Neural cell (in vitro differentiated cells): Measurements from ENCODE around the gene SEL1L3. TPM values are rescaled to one million over a fixed set of nuclear protein-coding genes. Genes with fewer than 3 reads are reported as not detected.
"Not testable (repeated sequence)": the region's sequence is repeated elsewhere in the genome, so short reads cannot be mapped to it uniquely, and the experiment has no call there.

Experiments
- H2AFZ ChIP-seq: fragments of 200-600, 300-800 bp; sonication (generic), shearing (Covaris generic); 2 replicates; pipeline ENCODE4 v1.6.0; 2014; ENCODE audit warnings: low read depth, mild to moderate bottlenecking, antibody characterized with exemption, low read length, moderate library complexity
- H3F3A ChIP-seq: fragments of 200-600 bp; shearing (Covaris generic); 2 replicates; pipeline ENCODE4 v1.6.1; 2016; ENCODE audit warnings: mild to moderate bottlenecking, moderate library complexity, mixed read lengths, antibody characterized with exemption, low read length; ENCODE audit not compliant: insufficient read depth, poor library complexity, severe bottlenecking
- H3K27ac ChIP-seq: fragments of 200-600, 300-800 bp; sonication (generic), shearing (Covaris generic); 2 replicates; pipeline ENCODE4 v1.5.1; 2014; ENCODE audit warnings: mild to moderate bottlenecking, low read length, moderate library complexity
- H3K27me3 ChIP-seq: fragments of 300-800, 200-600 bp; sonication (generic), shearing (Covaris generic); 2 replicates; pipeline ENCODE4 v1.6.0; 2014; ENCODE audit warnings: mild to moderate bottlenecking, low read depth, low read length, moderate library complexity; ENCODE audit not compliant: insufficient read depth
- H3K36me3 ChIP-seq: fragments of 300-800, 200-600 bp; sonication (generic), shearing (Covaris generic); 2 replicates; pipeline ENCODE4 v1.5.1; 2014; ENCODE audit warnings: mild to moderate bottlenecking, antibody characterized with exemption, low read length, moderate library complexity; ENCODE audit not compliant: insufficient read depth
- H3K4me2 ChIP-seq: fragments of 300-800, 200-600 bp; sonication (generic), shearing (Covaris generic); 2 replicates; pipeline ENCODE4 v1.6.0; 2014; ENCODE audit warnings: mild to moderate bottlenecking, low read length
- H3K4me3 ChIP-seq: fragments of 300-800, 200-600 bp; sonication (generic), shearing (Covaris generic); 2 replicates; pipeline ENCODE4 v1.5.1; 2014; ENCODE audit warnings: mild to moderate bottlenecking, low read length, moderate library complexity
- H3K79me2 ChIP-seq: fragments of 200-600 bp; shearing (Covaris generic); replicated peaks from 2 replicates; pipeline ENCODE4 v1.6.0; 2014; ENCODE audit warnings: mild to moderate bottlenecking, low read length, moderate library complexity; ENCODE audit not compliant: insufficient read depth
- H3K9ac ChIP-seq: fragments of 300-800, 200-600 bp; sonication (generic), shearing (Covaris generic); 2 replicates; pipeline ENCODE4 v1.6.1; 2016; ENCODE audit warnings: mild to moderate bottlenecking, low read length, mixed read lengths
- H3K9me2 ChIP-seq: fragments of 200-600 bp; shearing (Covaris generic); 2 replicates; pipeline ENCODE4 v1.6.1; 2016; ENCODE audit warnings: mild to moderate bottlenecking, low read length, mixed read lengths; ENCODE audit not compliant: insufficient read depth
- H3K9me3 ChIP-seq: fragments of 200-600, 300-800 bp; sonication (generic), shearing (Covaris generic); 2 replicates; pipeline ENCODE4 v1.6.1; 2016; ENCODE audit warnings: mild to moderate bottlenecking, mixed run types, low read length, moderate library complexity, mixed read lengths
- H4K20me1 ChIP-seq: fragments of 200-600 bp; shearing (Covaris generic); 2 replicates; pipeline ENCODE4 v1.6.1; 2016; ENCODE audit warnings: mild to moderate bottlenecking, mixed run types; ENCODE audit not compliant: insufficient read depth
- EP300 ChIP-seq: fragments of 450-650 bp; conservative IDR thresholded peaks from 2 replicates; pipeline ENCODE4 v1.6.1; 2014; ENCODE audit warnings: antibody characterized with exemption, mild to moderate bottlenecking, moderate library complexity; ENCODE audit not compliant: poor library complexity, severe bottlenecking
- EZH2 ChIP-seq: fragments of 200-600, 300-800 bp; shearing (Covaris generic), sonication (generic); IDR thresholded peaks from 2 replicates; pipeline ENCODE4 v1.6.1; 2014; ENCODE audit warnings: antibody characterized with exemption, low read length, borderline replicate concordance, mild to moderate bottlenecking; ENCODE audit not compliant: insufficient read depth, poor library complexity, severe bottlenecking
- MXI1 ChIP-seq: fragments of 450-650 bp; conservative IDR thresholded peaks from 2 replicates; pipeline ENCODE4 v1.6.1; 2014; ENCODE audit warnings: antibody characterized with exemption, mild to moderate bottlenecking; ENCODE audit not compliant: poor library complexity, severe bottlenecking
- POLR2AphosphoS5 ChIP-seq: IDR thresholded peaks from 2 replicates; pipeline ENCODE4 v1.6.1; 2012
- RAD21 ChIP-seq: fragments of 450-650 bp; conservative IDR thresholded peaks from 2 replicates; pipeline ENCODE4 v1.6.1; 2014; ENCODE audit warnings: antibody characterized with exemption, mild to moderate bottlenecking, moderate library complexity
- SMC3 ChIP-seq: fragments of 450-650 bp; conservative IDR thresholded peaks from 2 replicates; pipeline ENCODE4 v1.6.1; 2014; ENCODE audit warnings: antibody characterized with exemption, mild to moderate bottlenecking, moderate library complexity; ENCODE audit not compliant: poor library complexity
- TAF1 ChIP-seq: IDR thresholded peaks from 2 replicates; pipeline ENCODE4 v1.6.1; 2012; ENCODE audit warnings: low read depth
- polyA plus RNA-seq: library from polyadenylated mRNA; depleted of rRNA; stranded (reverse); fragments of >200 nt; gene quantifications from 2 replicates; pipeline ENCODE4 v1.2.3, GENCODE V29; 2014
- TF ChIP-seq, protein P1 (sequence below): fragments of 450-650 bp; IDR thresholded peaks from 2 replicates; pipeline ENCODE4 v1.5.1; 2014; ENCODE audit warnings: antibody characterized with exemption, mild to moderate bottlenecking, moderate library complexity; ENCODE audit not compliant: poor library complexity, severe bottlenecking
- TF ChIP-seq, protein P2 (sequence below): IDR thresholded peaks from 2 replicates; pipeline ENCODE4 v1.6.1; 2012; ENCODE audit warnings: borderline replicate concordance

SEL1L3 gene
- polyA plus RNA-seq, 1 donor from 2014 or later: 2.0 TPM

DNA sequence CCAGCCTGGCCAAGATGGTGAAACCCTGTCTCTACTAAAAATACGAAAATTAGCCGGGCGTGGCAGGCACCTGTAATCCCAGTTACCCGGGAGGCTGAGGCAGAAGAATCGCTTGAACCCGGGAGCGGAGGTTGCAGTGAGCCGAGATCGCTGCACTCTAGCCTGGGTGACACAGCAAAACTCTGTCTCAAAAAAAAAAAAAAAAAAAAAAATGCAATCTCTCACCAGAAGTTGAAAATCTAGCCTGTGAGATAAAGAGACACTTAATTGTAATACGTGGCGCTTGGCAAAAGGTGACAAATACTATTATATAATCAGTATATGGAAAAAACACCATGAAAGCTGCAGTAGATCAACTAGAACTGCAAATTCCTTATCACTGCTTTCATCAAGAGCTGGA, 43.3 kb upstream of the SEL1L3 start:
- H3K27me3 ChIP-seq, H2AFZ ChIP-seq, H3K9me2 ChIP-seq, H3K79me2 ChIP-seq, H3F3A ChIP-seq, H3K4me2 ChIP-seq, H3K36me3 ChIP-seq, H3K4me3 ChIP-seq, H4K20me1 ChIP-seq, H3K27ac ChIP-seq, H3K9me3 ChIP-seq, H3K9ac ChIP-seq: not testable (repeated sequence)

DNA sequence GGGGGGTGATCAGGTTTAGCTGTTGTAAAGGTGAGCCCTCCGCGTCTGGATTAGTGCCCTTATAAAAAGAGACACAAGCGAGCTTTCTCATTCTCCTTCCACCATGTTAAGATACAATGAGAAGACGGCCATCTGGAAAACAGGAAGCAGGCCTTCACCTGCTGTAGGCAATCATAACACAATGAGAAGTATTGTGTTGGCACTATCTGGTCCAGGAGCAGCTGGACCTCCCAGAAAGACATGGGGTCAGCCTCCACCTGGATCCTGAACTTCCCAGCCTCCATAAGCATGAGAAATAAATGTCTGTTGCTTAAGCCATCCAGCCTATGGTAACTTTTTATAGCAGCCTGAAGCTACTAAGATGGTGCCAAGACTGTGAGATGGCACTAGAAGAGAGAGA, 42.6 kb upstream of the SEL1L3 start:
- H2AFZ ChIP-seq: no peak overlapping the region
- H3K9me3 ChIP-seq: no peaks in the 10 kb centered on the region
- TF ChIP-seq EP300: no peak
- no peak for TF ChIP-seq MXI1
- TF ChIP-seq, protein P1, sequence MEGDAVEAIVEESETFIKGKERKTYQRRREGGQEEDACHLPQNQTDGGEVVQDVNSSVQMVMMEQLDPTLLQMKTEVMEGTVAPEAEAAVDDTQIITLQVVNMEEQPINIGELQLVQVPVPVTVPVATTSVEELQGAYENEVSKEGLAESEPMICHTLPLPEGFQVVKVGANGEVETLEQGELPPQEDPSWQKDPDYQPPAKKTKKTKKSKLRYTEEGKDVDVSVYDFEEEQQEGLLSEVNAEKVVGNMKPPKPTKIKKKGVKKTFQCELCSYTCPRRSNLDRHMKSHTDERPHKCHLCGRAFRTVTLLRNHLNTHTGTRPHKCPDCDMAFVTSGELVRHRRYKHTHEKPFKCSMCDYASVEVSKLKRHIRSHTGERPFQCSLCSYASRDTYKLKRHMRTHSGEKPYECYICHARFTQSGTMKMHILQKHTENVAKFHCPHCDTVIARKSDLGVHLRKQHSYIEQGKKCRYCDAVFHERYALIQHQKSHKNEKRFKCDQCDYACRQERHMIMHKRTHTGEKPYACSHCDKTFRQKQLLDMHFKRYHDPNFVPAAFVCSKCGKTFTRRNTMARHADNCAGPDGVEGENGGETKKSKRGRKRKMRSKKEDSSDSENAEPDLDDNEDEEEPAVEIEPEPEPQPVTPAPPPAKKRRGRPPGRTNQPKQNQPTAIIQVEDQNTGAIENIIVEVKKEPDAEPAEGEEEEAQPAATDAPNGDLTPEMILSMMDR: no peak
- TF ChIP-seq RAD21: no peak
- TF ChIP-seq TAF1: no peak
- TF ChIP-seq SMC3: no peak
- TF ChIP-seq POLR2AphosphoS5: no peak
- no peak for TF ChIP-seq EZH2
- TF ChIP-seq, protein P2, sequence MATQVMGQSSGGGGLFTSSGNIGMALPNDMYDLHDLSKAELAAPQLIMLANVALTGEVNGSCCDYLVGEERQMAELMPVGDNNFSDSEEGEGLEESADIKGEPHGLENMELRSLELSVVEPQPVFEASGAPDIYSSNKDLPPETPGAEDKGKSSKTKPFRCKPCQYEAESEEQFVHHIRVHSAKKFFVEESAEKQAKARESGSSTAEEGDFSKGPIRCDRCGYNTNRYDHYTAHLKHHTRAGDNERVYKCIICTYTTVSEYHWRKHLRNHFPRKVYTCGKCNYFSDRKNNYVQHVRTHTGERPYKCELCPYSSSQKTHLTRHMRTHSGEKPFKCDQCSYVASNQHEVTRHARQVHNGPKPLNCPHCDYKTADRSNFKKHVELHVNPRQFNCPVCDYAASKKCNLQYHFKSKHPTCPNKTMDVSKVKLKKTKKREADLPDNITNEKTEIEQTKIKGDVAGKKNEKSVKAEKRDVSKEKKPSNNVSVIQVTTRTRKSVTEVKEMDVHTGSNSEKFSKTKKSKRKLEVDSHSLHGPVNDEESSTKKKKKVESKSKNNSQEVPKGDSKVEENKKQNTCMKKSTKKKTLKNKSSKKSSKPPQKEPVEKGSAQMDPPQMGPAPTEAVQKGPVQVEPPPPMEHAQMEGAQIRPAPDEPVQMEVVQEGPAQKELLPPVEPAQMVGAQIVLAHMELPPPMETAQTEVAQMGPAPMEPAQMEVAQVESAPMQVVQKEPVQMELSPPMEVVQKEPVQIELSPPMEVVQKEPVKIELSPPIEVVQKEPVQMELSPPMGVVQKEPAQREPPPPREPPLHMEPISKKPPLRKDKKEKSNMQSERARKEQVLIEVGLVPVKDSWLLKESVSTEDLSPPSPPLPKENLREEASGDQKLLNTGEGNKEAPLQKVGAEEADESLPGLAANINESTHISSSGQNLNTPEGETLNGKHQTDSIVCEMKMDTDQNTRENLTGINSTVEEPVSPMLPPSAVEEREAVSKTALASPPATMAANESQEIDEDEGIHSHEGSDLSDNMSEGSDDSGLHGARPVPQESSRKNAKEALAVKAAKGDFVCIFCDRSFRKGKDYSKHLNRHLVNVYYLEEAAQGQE: no peak
- no peaks in the 10 kb centered on the region for H3K36me3 ChIP-seq
- H4K20me1 ChIP-seq: no peaks in the 10 kb centered on the region
- no peaks in the 10 kb centered on the region for H3K27me3 ChIP-seq
- no peak overlapping the region for H3K27ac ChIP-seq
- H3F3A ChIP-seq: no peaks in the 10 kb centered on the region
- H3K9me2 ChIP-seq: no peaks in the 10 kb centered on the region
- no peak overlapping the region for H3K9ac ChIP-seq
- H3K4me2 ChIP-seq: no peak overlapping the region
- H3K79me2 ChIP-seq: no peaks in the 10 kb centered on the region
- no peak overlapping the region for H3K4me3 ChIP-seq

DNA sequence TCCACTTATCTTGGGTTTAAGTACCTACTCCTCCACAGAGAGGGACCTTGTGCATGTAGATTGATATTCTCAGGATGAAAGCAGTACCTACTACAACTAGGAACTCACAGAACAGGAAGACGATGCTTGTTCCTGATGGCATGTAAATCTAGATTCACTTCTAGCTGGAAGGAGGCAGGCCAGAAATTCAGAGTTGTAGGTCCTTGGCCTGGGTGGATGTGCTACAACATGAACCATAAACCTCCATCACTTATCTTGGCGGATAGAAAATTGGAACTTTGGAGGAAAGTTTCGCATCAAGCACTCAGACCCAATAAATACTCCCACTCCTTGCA, 41.9 kb upstream of the SEL1L3 start:
- Histone ChIP-seq H3K79me2 (no peaks in the 10 kb centered on the region), H3F3A (no peaks in the 10 kb centered on the region), H3K9ac (no peak overlapping the region), H3K4me2 (no peak overlapping the region), H3K4me3 (no peak overlapping the region), H3K27me3 (no peaks in the 10 kb centered on the region), H3K9me2 (no peaks in the 10 kb centered on the region), H3K9me3 (no peaks in the 10 kb centered on the region), H2AFZ (no peak overlapping the region), H3K27ac (no peak overlapping the region), H4K20me1 (no peaks in the 10 kb centered on the region), H3K36me3 (no peaks in the 10 kb centered on the region)
- no peak for TF ChIP-seq MXI1
- no peak for TF ChIP-seq EP300
- no peak for TF ChIP-seq RAD21
- TF ChIP-seq EZH2: no peak
- no peak for TF ChIP-seq POLR2AphosphoS5
- no peak for TF ChIP-seq TAF1
- TF ChIP-seq, protein P2: no peak
- TF ChIP-seq, protein P1: no peak
- TF ChIP-seq SMC3: no peak
